GM18868 (cell line): ENCODE measurements around the gene ENOX1.

Experiments
- ATAC-seq: cut with Tn5 transposase; IDR thresholded peaks from one replicate; pipeline ENCODE4 v1.9.1; 2021; ENCODE audit warnings: mild to moderate bottlenecking, moderate library complexity; ENCODE audit not compliant: unreplicated experiment

The ENOX1 gene

GRCh38 chr13:43785650-43786471 is 911 bp downstream of the ENOX1 start:
- no peak for ATAC-seq

- no peak for ATAC-seq
Measured at GRCh38 chr13:43785261-43785649, 1.5 kb downstream of the ENOX1 start.

- no peak for ATAC-seq
Measured at GRCh38 chr13:43784496-43784895, 2.3 kb downstream of the ENOX1 start.

- no peak for ATAC-seq
Measured at GRCh38 chr13:43783820-43784219, 3.0 kb downstream of the ENOX1 start.

GRCh38 chr13:43782686-43783085 is 4.1 kb downstream of the ENOX1 start:
- ATAC-seq, result no peak

- ATAC-seq, result no peak
Measured at GRCh38 chr13:43780666-43781065, 6.1 kb downstream of the ENOX1 start.

GRCh38 chr13:43776501-43777079 is 10.2 kb downstream of the ENOX1 start:
- ATAC-seq, result no peak

GRCh38 chr13:43776006-43776405 is 10.8 kb downstream of the ENOX1 start:
- ATAC-seq, result no peak

GRCh38 chr13:43773602-43774001 is 13.2 kb downstream of the ENOX1 start:
- no peak for ATAC-seq

GRCh38 chr13:43770871-43771270 is 15.9 kb downstream of the ENOX1 start:
- ATAC-seq, result no peak

GRCh38 chr13:43769529-43769928 is 17.2 kb downstream of the ENOX1 start:
- ATAC-seq, result no peak

GRCh38 chr13:43767341-43767931 is 19.3 kb downstream of the ENOX1 start:
- ATAC-seq, result no peak

- ATAC-seq, result no peak
Measured at GRCh38 chr13:43766725-43767124, 20.0 kb downstream of the ENOX1 start.

- ATAC-seq, result no peak
Measured at GRCh38 chr13:43764349-43764748, 22.4 kb downstream of the ENOX1 start.

GRCh38 chr13:43763143-43763759 is 23.5 kb downstream of the ENOX1 start:
- no peak for ATAC-seq

- no peak for ATAC-seq
Measured at GRCh38 chr13:43761616-43762315, 25.0 kb downstream of the ENOX1 start.

- ATAC-seq, result no peak
Measured at GRCh38 chr13:43760257-43760656, 26.5 kb downstream of the ENOX1 start.

- ATAC-seq, result peak; percentile 56
Measured at GRCh38 chr13:43758834-43759233, 27.9 kb downstream of the ENOX1 start.

GRCh38 chr13:43757266-43757665 is 29.5 kb downstream of the ENOX1 start:
- ATAC-seq, result no peak

- ATAC-seq, result no peak
Measured at GRCh38 chr13:43755844-43756243, 30.9 kb downstream of the ENOX1 start.

- ATAC-seq, result no peak
Measured at GRCh38 chr13:43751624-43752023, 35.1 kb downstream of the ENOX1 start.
